Ramos (cell line): ENCODE data around the gene SEC23A.
"Not testable (repeated sequence)": the region's sequence is repeated elsewhere in the genome, so short reads cannot be mapped to it uniquely, and the experiment has no call there.

Experiments used
- in situ Hi-C: fragments of 300-500 bp; cut with MboI; formaldehyde crosslinking; loops from one replicate; pipeline ENCODE4 v1.14.3; 2022; ENCODE audit warnings: low sequenced_read_pairs; ENCODE audit not compliant: unreplicated experiment

Gene SEC23A

DNA sequence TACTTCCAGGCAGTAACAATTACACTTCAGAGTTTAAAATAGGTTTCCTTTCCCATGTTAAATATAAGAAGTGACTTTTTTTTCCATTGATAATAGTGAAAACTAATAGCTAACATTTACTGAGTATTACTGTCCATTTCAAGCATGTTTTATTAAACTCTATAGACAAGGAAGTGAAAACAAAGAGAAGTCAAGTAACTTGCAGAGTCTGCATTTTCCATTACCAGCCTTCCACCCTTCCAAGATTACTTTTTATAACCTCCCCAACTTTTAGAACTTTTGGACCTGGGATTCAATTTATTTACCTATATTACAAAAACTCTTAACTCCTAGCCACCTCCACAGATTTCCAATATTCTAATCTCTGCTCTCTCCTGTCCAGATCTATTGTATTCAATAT is 67.7 kb downstream of the SEC23A start:
- in situ Hi-C loops = no loop called here

DNA sequence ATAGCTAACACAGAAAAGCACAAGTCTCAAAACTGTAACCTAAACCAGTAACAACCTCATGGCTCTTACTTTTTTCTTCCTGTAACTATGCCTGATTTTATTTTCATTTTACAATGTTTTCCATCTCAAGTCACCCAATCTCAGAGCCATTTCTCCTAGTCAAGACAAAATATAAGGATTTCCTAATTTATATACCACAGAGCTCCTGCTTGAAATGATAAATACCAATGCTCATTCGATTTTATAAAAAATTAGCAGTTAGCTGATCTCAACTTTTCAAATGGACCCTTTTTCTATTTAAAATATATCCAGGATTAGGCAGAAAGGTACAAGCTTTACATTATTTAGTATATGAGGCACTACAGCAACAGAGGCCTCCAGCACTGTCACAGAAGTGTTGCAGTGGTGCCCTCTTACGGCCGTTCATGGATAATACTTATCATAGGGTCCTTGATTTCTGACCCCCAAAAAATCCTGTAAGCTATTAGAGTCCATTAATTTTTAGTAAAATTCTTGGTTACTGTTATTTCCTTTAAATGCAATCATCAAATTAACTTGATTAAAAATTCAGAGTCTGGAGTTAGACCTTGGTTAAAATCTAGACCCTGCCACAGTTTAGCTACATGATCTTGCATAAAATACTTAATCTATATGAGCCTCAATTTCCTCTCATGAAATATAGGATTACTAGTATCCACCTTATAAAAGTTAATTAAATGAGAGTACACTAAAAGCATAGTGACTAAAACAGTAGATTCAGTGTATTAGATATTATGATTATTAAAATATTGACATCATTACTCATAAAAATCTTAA is 68.3 kb downstream of the SEC23A start:
- in situ Hi-C loops = no loop called here

DNA sequence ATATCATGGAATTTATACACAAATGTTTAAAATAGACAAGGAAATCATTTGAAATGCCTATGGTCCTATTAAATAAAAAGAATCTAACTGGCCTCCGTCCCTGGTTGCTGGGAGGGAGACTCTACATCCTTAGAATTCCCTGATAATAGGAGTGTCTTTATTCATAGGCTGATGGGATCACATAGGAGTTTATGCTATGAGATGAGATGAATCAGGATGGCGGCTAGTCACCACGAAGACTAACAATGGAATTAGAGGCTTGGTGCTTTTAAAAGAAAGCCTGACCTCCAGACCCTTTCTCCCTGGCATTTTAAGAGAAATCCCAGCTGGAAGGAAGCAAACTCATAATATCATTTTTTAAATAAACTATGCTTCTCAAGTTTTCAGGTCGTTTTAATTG is 69.7 kb downstream of the SEC23A start:
- in situ Hi-C loops = no loop called here

DNA sequence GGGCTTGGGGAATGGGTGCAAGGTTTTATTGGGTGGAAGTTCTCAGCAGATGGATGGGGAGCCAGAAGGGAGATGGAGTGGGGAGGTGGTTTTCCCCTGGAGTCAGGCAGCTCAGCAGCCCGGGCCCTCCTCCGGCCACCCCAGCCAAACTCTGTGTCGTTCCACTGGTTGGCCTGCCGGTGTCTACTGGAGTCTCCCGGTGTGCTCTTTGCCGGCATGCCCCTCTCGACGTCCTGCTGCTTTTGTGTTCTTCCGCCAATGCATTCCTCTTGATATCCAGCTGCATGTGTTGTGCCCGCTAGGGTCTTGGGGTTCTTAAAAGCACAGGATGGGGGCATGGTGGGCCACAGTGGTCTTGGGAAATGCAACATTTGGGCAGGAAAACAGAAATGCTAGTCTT is 72.8 kb downstream of the SEC23A start:
- in situ Hi-C loops = no loop called here

DNA sequence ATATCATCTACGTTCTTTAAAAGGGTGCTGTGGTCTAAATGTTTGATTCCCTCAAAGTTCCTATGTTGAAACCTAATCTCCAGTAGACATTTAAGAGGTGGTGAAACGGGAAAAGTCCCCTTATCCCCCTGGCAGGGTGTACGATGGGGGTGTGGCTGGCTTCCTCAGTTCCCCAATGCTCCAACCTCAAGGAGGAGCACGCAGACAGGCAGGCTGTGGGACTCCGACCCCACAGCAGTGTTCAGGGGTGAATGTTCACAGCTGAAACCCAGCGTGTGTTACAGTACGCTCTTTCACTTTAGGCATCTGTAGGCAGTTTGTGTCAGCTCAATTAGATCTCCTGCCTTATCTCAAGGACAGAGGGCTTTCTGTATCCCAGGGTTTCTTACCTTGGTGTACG is 73.2 kb downstream of the SEC23A start:
- in situ Hi-C loops = no loop called here

DNA sequence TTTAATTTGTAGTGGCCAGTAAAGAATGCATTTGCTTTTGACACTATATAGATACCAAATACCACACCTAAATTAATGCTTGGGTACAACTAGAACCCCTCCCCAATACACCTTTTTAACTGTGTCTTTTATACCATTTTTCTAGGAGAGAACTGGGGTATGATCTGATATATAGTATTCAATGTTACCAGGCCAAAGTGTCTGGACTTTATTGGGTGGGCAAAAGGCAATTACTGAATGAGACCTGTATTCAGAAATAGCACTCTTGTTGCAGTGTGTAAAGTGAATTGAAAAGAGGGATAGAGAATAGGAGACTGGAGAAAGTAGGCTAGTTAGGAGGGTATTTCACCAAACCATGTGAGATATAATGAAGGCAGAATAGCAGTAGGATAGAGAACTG is 74.4 kb downstream of the SEC23A start:
- in situ Hi-C loops = no loop called here

DNA sequence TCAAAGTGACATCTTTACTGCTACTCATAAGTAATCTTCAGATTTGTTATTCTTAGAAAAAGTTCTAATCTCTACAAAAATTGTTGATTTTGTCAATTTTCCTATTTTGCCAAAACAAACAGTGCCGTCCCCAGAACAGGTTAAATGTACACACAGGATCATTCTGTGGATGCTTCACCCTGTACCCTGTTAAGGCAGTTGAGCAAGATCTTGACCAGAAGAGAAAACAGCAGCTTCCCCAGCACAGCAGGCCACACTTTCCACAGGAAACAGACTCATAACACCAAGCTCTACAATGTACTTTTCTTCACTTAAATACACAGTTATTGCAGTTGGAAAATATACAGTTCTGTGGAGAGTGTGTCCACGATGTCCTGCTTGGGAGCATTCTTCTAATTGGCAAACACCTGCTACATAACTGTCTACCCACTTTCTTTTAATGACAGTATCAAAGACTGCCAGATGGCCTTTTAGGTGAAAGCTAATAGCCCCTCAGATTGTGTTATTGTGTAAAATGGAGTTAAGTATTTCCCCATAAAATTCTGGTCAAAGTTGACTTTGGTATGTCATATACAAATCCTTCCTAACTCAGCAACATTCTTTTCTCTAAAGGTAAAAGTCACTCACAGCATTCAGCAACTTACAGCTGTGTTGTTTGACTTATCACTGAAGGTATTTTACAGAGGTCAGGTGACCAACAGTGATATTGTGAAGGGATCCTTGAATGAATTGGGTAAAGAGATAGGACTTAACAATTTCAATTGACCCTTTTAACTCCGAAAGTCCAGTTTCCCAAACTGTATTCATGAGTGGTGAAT is 77.0 kb downstream of the SEC23A start:
- in situ Hi-C loops = no loop called here

DNA sequence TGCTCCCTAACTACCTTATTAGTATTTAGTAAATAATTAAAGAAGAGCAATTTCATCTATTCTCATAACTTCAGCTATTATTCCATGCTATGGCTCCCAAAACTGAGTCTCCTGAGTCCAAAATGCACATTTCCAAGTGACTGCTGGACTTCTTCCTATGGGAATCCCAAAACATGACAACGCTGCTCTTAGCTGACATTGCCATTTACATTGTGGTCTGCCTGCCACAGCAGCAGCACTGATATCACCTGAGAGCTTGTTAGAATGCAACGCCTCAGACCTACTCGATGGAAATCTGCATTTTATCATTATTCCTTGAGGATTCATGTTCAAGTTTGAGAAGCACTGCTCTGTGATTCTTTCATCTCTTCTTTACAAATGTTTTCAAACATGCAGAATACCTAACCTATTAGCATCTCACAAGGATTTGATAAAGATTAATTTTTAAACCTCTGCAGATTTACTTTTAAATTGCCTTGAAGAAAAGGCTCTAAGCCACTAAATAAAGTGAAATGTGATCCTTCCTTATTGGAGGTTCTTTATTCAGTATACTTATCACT is 77.7 kb downstream of the SEC23A start:
- in situ Hi-C loops = no loop called here

DNA sequence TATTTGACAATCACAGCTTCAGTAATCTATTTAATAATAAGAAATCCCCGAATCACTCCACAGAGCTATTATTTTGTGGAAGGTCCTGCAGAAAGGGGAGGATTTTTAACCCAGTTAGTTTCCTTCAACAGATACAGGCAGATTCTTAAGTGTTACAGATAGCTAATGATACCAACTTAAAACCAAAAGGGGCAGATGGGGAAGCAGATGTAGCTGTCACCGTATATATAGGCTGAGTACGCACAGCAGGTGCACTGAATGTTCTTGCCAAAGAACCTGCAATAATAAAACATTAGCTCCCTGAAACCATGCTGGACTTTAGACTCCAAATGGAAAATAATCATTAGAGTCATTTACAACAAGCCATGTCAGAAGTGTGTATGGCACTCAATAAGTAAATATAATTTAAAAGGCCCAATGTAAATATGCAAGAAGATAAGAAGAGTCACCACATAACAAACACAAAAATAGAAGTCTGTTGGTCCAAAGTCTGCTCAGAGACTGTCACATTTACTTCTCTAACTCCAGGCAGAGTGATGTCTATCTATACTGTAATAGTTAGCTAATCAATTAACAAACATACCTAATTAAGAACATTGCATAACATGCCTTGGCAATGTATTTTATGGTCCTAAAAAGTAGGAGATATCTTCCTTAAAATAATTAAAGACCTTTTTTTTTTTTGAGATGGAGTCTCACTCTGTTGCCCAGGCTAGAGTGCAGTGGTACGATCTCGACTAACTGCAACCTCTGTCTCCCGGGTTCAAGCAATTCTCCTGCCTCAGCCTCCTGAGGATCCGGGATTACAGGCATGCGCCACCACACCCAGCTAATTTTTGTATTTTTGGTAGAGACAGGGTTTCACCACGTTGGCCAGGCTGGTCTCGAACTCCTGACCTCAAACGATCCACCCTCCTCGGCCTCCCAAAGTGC is 78.8 kb downstream of the SEC23A start:
- in situ Hi-C loops = no loop called here

DNA sequence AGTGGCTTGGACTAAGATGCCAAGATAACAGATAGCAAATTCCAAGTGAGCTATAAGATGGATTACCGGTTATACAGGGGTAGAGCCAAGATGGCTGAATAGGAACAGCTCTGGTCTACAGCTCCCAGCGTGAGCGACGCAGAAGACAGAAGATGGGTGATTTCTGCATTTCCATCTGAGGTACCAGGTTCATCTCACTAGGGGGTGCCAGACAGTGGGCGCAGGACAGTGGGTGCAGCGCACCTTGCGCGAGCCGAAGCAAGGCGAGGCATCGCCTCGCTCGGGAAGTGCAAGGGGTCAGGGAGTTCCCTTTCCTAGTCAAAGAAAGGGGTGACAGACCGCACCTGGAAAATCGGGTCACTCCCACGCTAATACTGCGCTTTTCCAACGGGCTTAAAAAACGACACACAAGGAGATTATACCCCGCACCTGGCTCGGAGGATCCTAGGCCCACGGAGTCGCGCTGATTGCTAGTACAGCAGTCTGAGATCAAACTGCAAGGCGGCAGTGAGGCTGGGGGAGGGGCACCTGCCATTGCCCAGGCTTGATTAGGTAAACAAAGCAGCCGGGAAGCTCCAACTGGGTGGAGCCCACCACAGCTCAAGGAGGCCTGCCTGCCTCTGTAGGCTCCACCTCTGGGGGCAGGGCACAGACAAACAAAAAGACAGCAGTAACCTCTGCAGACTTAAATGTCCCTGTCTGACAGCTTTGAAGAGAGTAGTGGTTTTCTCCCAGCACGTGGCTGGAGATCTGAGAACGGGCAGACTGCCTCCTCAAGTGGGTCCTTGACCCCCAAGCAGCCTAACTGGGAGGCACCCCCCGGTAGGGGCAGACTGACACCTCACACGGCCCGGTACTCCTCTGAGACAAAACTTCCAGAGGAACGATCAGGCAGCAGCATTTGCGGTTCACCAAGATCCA is 85.7 kb downstream of the SEC23A start:
- in situ Hi-C loops = not testable (repeated sequence)

DNA sequence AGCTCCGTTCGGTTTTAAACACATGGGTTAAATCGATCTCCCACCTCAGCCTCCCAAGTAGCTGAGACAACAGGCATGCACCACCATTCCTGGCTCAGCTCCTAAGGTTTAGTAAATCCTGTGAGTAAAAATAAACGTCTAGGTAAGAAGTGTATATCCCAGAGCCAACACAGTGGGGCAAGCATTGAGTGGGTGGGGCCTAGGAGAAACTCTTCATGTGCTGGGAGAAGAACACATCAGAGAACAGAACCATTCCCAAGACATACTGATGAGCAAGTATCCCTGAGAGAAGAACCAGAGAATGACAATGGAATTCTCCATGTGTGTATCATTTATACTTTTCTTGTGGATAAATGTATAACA is 86.3 kb downstream of the SEC23A start:
- in situ Hi-C loops = no loop called here

DNA sequence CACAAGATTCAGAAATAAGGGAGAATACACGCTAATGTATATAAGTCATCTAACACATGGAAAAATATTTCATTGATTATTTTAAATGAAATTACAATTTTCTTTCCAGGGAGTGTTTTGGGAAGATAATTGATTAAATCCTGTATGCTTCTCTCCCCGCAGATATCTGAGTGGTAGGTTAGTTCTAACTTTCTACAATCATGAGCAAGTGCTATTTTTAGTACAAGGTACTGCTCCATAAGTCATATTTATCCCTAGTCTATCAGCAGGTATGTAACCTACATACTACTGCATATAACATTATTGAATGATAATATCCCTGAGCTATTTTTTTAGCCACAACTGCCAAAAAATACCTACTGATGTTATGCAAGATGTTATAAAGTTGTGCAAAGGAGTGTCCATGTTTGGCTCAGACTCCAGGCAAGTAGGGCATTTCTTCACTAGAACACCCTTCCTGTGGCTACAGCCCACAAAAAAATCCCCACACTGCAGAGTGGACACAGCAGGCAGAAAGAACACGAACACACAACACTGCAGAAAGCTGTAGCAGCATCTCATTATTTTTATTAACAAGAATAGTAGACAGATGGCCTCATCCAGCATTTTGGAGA is 87.0 kb downstream of the SEC23A start:
- in situ Hi-C loops = no loop called here

DNA sequence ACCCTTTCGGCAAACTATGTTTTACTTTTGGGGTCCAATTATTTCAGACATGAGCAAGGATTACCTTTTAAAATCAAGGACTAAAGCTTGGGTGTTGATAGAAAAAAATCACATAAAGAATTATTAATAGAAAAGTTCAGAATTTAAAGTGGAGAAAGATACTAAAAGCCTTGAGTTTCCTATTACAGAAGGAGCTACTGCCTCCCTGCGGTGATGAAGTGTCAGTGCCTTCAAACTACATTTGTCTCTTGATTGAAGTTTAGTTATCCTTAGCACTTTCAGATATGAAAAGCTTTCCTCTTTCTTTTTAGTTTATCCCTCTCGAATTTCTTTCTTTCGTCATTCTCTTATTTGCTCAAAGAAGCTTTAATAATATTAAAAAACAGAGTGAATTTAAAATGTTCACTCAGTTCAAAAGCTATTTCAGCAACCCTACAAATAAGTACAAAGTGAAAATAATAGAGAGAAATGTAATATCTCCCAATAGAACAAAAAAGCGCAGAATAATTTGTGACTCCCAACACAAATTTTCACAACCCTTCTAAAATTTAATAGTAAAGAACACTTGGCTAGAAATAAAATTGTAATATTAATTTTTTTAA is 87.6 kb downstream of the SEC23A start:
- in situ Hi-C loops = no loop called here

DNA sequence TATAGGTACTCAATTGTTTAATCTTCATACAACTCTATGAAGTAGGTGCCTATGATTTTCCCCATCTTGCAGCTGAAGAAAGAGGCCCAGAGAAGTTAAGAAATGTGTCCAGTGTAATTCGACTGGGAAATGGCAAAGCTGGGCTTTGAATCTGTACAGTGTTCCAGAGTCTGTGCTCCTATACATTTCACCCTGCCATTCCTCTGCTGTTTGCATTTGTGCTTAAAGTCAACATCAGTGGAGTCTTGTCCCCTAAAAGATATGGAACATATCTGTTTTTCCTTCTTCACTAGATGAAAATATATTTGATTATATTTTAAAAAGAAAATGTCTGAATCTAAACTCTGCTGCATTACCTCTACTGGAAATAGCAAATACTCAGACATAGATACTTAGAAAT is 88.6 kb downstream of the SEC23A start:
- in situ Hi-C loops = no loop called here

DNA sequence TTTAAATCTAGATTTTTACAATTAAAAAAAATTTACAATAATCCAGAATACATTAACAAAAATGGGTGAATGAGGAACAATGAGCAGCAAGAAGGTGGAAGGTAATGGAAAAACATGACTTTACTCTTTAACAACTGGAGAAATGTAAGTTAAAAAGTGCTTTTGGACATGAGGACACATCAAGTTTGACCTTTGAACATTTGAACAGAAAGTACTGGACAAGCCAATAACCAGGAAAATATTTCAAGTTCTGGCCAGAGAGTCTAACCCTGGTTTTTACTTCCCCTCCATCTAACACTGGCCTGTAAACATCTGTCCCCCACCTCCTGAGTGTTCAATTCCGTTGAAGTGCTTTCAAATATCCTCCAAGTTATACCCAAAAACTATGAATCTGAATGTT is 94.1 kb downstream of the SEC23A start:
- in situ Hi-C loops = not testable (repeated sequence)

DNA sequence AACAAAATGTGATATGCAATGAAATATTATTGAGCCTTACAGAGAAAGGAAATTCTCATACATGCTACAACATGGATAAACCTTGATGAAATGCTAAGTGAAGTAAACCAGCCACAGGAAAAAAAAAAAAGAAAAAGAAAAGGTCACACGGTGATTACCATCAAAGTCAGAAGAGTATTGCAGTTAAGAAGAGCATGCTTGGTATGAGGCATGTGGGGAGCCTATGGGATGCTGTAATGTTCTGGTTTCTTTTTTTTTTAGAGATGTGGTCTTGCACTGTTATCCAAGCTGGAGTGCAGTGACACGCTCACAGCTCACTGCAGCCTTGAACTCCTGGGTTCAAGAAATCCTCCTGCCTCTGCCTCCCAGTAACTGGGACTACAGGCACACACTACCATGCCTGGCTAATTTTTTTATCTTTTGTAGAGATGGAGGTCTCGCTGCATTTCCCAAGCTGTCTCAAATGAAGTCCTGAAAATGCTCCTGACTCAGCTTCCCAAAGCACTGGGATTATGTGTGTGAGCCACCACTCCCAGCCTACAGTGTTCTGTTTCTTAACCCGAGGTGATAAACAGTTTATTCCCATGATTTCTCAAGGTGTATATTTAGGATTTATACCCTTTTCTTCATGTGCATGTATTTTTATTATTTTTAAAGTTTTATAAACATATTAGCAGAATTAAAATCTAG is 96.2 kb downstream of the SEC23A start:
- in situ Hi-C loops = no loop called here

DNA sequence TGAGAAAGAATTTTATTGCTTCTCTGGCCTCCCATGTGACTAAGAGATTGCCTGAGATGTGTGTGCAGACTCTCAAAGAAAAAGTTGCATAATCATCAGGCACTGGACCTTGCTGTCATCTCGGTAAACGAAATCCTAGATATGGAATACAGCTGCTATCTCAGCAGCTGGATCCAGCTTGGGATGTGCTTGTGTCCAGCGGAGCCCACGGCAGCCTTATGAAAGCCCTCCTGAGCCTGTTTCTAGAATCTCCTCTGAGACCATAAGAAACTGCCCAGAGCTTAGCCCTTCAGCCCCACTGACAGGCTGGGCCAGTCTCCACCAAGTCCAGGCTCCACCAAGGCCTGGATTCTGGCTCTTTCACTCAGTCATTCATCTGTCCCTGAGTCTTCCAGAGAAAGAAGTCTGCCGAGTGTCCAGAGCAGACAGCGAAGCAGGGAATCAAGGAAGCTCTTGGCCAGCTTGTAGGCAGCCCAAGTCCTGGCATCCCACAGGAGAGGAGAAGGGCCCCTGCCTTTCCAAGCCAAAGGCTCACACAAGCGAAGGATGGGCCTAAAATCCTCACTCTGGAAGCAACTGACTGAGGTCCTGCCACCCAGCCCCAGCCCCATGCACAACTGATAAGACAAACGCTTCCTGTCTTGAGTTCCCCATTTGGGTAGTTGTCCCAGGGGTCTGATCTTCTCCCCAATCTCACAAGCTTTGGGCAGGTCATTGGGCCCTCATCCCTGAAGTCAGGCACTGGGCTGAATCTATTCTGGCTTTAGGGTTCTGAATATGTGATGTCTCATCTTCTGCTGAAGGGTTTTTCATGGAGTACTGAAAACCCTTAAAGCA is 97.8 kb downstream of the SEC23A start:
- in situ Hi-C loops = no loop called here
